Peyer's patch (tissue), 4 donors: ENCODE results near the gene NSMCE3.

ENCODE experiments used
- CTCF ChIP-seq, 6 experiments: fragments of 450-650 bp in 4 of 6; fragments of 200-600 bp in 2 of 6; sonication (generic) in 1 of 6; IDR thresholded peaks; one replicate each; pipeline ENCODE4 v1.5.1; 2017 to 2019; ENCODE audit warnings: antibody characterized with exemption in 6 of 6, mild to moderate bottlenecking in 3 of 6, moderate library complexity in 1 of 6
- POLR2A ChIP-seq, 2 donors: fragments of 450-650 bp; IDR thresholded peaks; one replicate each; pipeline ENCODE4 v1.5.1; 2017; ENCODE audit warnings: antibody characterized with exemption in 2 of 2, mild to moderate bottlenecking in 2 of 2, moderate library complexity in 2 of 2

- TF ChIP-seq POLR2A (IDR thresholded peaks at IDR 0.05) (no peak), CTCF (IDR thresholded peaks at IDR 0.05) (no peak)
These were observed 30.2 kb upstream of the NSMCE3 start for GRCh38 chr15:29299784-29300183.
